Stimulated activated naive B cell treated with anti-CD40 and anti-IgM and Interleukin-4, amounts not matched to agents 10 μg/mL and 1 μg/mL and 100 μg/mL, for 72 hours (primary cell): Measurements from ENCODE around the gene MRE11.
"Not testable (repeated sequence)": the region's sequence is repeated elsewhere in the genome, so short reads cannot be mapped to it uniquely, and the experiment has no call there.

Experiments
- ATAC-seq, 2 donors: fragments of 150-1000 bp; cut with Tn5 transposase; replicated peaks; 2 replicates each; pipeline ENCODE4 v1.10.0; 2021; ENCODE audit warnings: moderate library complexity in 1 of 2
- DNase-seq: peaks from one replicate; pipeline ENCODE4 v3.0.0; 2021
- H3K27ac Mint-ChIP-seq: one replicate; pipeline ENCODE4 v1.8.0; 2022; ENCODE audit warnings: mild to moderate bottlenecking, mixed read lengths
- H3K27me3 Mint-ChIP-seq, 2 donors: one replicate each; pipeline ENCODE4 v1.8.0; 2022; ENCODE audit warnings: mixed read lengths in 2 of 2
- H3K36me3 Mint-ChIP-seq, 2 donors: one replicate each; pipeline ENCODE4 v1.8.0; 2022; ENCODE audit warnings: mixed read lengths in 2 of 2, mild to moderate bottlenecking in 1 of 2
- H3K4me1 Mint-ChIP-seq, 2 donors: one replicate each; pipeline ENCODE4 v1.8.0; 2022; ENCODE audit warnings: mixed read lengths in 2 of 2, mild to moderate bottlenecking in 1 of 2
- H3K4me3 Mint-ChIP-seq, 2 donors: one replicate each; pipeline ENCODE4 v1.8.0; 2022; ENCODE audit warnings: mild to moderate bottlenecking in 2 of 2, mixed read lengths in 2 of 2, moderate library complexity in 1 of 2
- H3K9me3 Mint-ChIP-seq, 2 donors: one replicate each; pipeline ENCODE4 v1.8.0; 2022; ENCODE audit warnings: mixed read lengths in 2 of 2, mild to moderate bottlenecking in 1 of 2

MRE11 gene

GRCh38 chr11:94424011-94424410 lies 69.6 kb downstream of the MRE11 start:
- Mint-ChIP-seq H3K27me3 (no peaks in the 10 kb centered on the region), H3K4me3 (no peak overlapping the region), H3K9me3 (peaks cover 4 to 9% of the 10 kb centered on the region in 2 donors), H3K27ac (no peak overlapping the region), H3K36me3 (peaks cover 57 to 70% of the 10 kb centered on the region in 2 donors), H3K4me1 (peaks cover 6 to 16% of the 10 kb centered on the region in 2 donors)
- ATAC-seq (no peak), DNase-seq (no peak)

GRCh38 chr11:94423507-94423906 lies 70.1 kb downstream of the MRE11 start:
- no peak for DNase-seq
- H3K36me3 Mint-ChIP-seq, result peaks cover 52 to 70% of the 10 kb centered on the region in 2 donors

GRCh38 chr11:94418123-94418765 lies 75.4 kb downstream of the MRE11 start:
- Mint-ChIP-seq H3K9me3 (no peaks in the 10 kb centered on the region), H3K36me3 (peaks cover 16 to 43% of the 10 kb centered on the region in 2 donors)
- ATAC-seq, result no peak

More at GRCh38 chr11:94423507-94423906, 70.1 kb downstream of the MRE11 start:
- Mint-ChIP-seq H3K4me3 (no peak overlapping the region), H3K4me1 (peaks cover 6 to 16% of the 10 kb centered on the region in 2 donors), H3K9me3 (peaks cover 0 to 5% of the 10 kb centered on the region in 2 donors), H3K27ac (no peak overlapping the region), H3K27me3 (no peaks in the 10 kb centered on the region)
- no peak for ATAC-seq

GRCh38 chr11:94417386-94417987 lies 76.2 kb downstream of the MRE11 start:
- Mint-ChIP-seq H3K27ac (no peak overlapping the region), H3K4me3 (no peak overlapping the region), H3K9me3 (no peaks in the 10 kb centered on the region), H3K4me1 (no peaks in the 10 kb centered on the region), H3K36me3 (peaks cover 19 to 41% of the 10 kb centered on the region in 2 donors), H3K27me3 (no peaks in the 10 kb centered on the region)
- no peak for DNase-seq
- ATAC-seq, result peak in 1 of 2 donors; percentile 46

More at GRCh38 chr11:94418123-94418765, 75.4 kb downstream of the MRE11 start:
- Mint-ChIP-seq H3K4me1 (no peaks in the 10 kb centered on the region), H3K27ac (no peak overlapping the region), H3K4me3 (no peak overlapping the region), H3K27me3 (no peaks in the 10 kb centered on the region)
- no peak for DNase-seq

GRCh38 chr11:94405062-94405833 lies 88.4 kb downstream of the MRE11 start:
- no peak overlapping the region for H3K4me3 Mint-ChIP-seq
- ATAC-seq, result no peak
- DNase-seq, result no peak
- H3K27me3 Mint-ChIP-seq, result peaks cover 20 to 21% of the 10 kb centered on the region in 2 donors
- H3K36me3 Mint-ChIP-seq, result peaks cover 16 to 25% of the 10 kb centered on the region in 2 donors
- peaks cover 7 to 9% of the 10 kb centered on the region in 2 donors for H3K4me1 Mint-ChIP-seq
- H3K27ac Mint-ChIP-seq, result no peak overlapping the region
- peaks cover 20 to 23% of the 10 kb centered on the region in 2 donors for H3K9me3 Mint-ChIP-seq

GRCh38 chr11:94402355-94402754 lies 91.3 kb downstream of the MRE11 start:
- no peak overlapping the region for H3K4me3 Mint-ChIP-seq
- peaks cover 6 to 7% of the 10 kb centered on the region in 2 donors for H3K9me3 Mint-ChIP-seq

GRCh38 chr11:94401773-94402265 lies 91.8 kb downstream of the MRE11 start:
- peak overlapping the region; percentile 39 for H3K27ac Mint-ChIP-seq
- peaks cover 46 to 51% of the 10 kb centered on the region in 2 donors for H3K27me3 Mint-ChIP-seq
- peaks cover 7 to 10% of the 10 kb centered on the region in 2 donors for H3K4me1 Mint-ChIP-seq
- ATAC-seq (no peak), DNase-seq (no peak)
- no peak overlapping the region for H3K4me3 Mint-ChIP-seq
- peaks cover 3 to 7% of the 10 kb centered on the region in 2 donors for H3K9me3 Mint-ChIP-seq
- no peaks in the 10 kb centered on the region for H3K36me3 Mint-ChIP-seq

More at GRCh38 chr11:94402355-94402754, 91.3 kb downstream of the MRE11 start:
- peaks cover 0 to 2% of the 10 kb centered on the region in 2 donors for H3K36me3 Mint-ChIP-seq
- H3K27me3 Mint-ChIP-seq, result peaks cover 46 to 47% of the 10 kb centered on the region in 2 donors
- no peak for ATAC-seq
- no peak overlapping the region for H3K27ac Mint-ChIP-seq
- DNase-seq, result no peak
- H3K4me1 Mint-ChIP-seq, result peaks cover 7 to 10% of the 10 kb centered on the region in 2 donors

GRCh38 chr11:94400839-94401772 lies 92.5 kb downstream of the MRE11 start, which contains the start of gene GPR83:
TSS of gene GPR83 (minus strand) at chr11:94401419. CDS start at chr11:94401247, 172 bp downstream.
- H3K27ac Mint-ChIP-seq, result peak within 1 kb of the TSS; percentile 39
- ATAC-seq (peak; percentile 52 to 59), DNase-seq (no peak)
- H3K4me1 Mint-ChIP-seq, result peaks cover 7 to 10% of the 10 kb centered on the region in 2 donors
- H3K27me3 Mint-ChIP-seq, result peaks cover 46 to 51% of the 10 kb centered on the region in 2 donors
- H3K9me3 Mint-ChIP-seq, result peaks cover 3 to 4% of the 10 kb centered on the region in 2 donors
- H3K36me3 Mint-ChIP-seq, result no peaks in the 10 kb centered on the region
- H3K4me3 Mint-ChIP-seq, result peak within 1 kb of the TSS; percentile 54 to 66

- H3K9me3 Mint-ChIP-seq, result no peaks in the 10 kb centered on the region
- no peak for DNase-seq
- peaks cover 7 to 10% of the 10 kb centered on the region in 2 donors for H3K4me1 Mint-ChIP-seq
- H3K36me3 Mint-ChIP-seq, result no peaks in the 10 kb centered on the region
- no peak for ATAC-seq
- peaks cover 46 to 51% of the 10 kb centered on the region in 2 donors for H3K27me3 Mint-ChIP-seq
- H3K27ac Mint-ChIP-seq, result no peak overlapping the region
- peak overlapping the region; percentile 54 to 66 for H3K4me3 Mint-ChIP-seq
Observed at GRCh38 chr11:94400457-94400838, 93.2 kb downstream of the MRE11 start.

GRCh38 chr11:94400050-94400449 lies 93.6 kb downstream of the MRE11 start:
- no peak for DNase-seq

GRCh38 chr11:94398101-94398500 lies 95.5 kb downstream of the MRE11 start:
- no peak overlapping the region for H3K27ac Mint-ChIP-seq
- peaks cover 7 to 10% of the 10 kb centered on the region in 2 donors for H3K4me1 Mint-ChIP-seq
- H3K4me3 Mint-ChIP-seq, result no peak overlapping the region
- ATAC-seq, result no peak
- no peaks in the 10 kb centered on the region for H3K9me3 Mint-ChIP-seq
- no peaks in the 10 kb centered on the region for H3K36me3 Mint-ChIP-seq
- no peak for DNase-seq
- H3K27me3 Mint-ChIP-seq, result peaks cover 46 to 51% of the 10 kb centered on the region in 2 donors

More at GRCh38 chr11:94400050-94400449, 93.6 kb downstream of the MRE11 start:
- Mint-ChIP-seq H3K27ac (no peak overlapping the region), H3K4me1 (peaks cover 7 to 10% of the 10 kb centered on the region in 2 donors), H3K36me3 (no peaks in the 10 kb centered on the region), H3K9me3 (no peaks in the 10 kb centered on the region), H3K27me3 (peaks cover 46 to 51% of the 10 kb centered on the region in 2 donors), H3K4me3 (peak overlapping the region in 1 of 2 donors; percentile 66)
- no peak for ATAC-seq

- Mint-ChIP-seq H3K36me3 (peaks cover 0 to 4% of the 10 kb centered on the region in 2 donors), H3K9me3 (peaks cover 0 to 4% of the 10 kb centered on the region in 2 donors), H3K4me1 (peaks cover 7 to 10% of the 10 kb centered on the region in 2 donors), H3K27ac (no peak overlapping the region), H3K27me3 (peaks cover 33 to 39% of the 10 kb centered on the region in 2 donors), H3K4me3 (no peak overlapping the region)
- ATAC-seq (no peak), DNase-seq (no peak)
Observed at GRCh38 chr11:94396282-94396681, 97.4 kb downstream of the MRE11 start.

- H3K4me1 Mint-ChIP-seq, H3K4me3 Mint-ChIP-seq, ATAC-seq, DNase-seq, H3K27ac Mint-ChIP-seq, H3K27me3 Mint-ChIP-seq, H3K36me3 Mint-ChIP-seq: not testable (repeated sequence)
- H3K9me3 Mint-ChIP-seq, result peaks cover 4 to 15% of the 10 kb centered on the region in 2 donors
Observed at GRCh38 chr11:94391937-94392336, 101.7 kb downstream of the MRE11 start.
